Measurements from ENCODE around the gene IKZF3. TPM values are rescaled to one million over a fixed set of nuclear protein-coding genes. Genes with fewer than 3 reads are reported as not detected.

Gene IKZF3
- total and polyA plus RNA-seq, 4 donors: 1.0 to 3.9 (median 2.6) TPM

DNA sequence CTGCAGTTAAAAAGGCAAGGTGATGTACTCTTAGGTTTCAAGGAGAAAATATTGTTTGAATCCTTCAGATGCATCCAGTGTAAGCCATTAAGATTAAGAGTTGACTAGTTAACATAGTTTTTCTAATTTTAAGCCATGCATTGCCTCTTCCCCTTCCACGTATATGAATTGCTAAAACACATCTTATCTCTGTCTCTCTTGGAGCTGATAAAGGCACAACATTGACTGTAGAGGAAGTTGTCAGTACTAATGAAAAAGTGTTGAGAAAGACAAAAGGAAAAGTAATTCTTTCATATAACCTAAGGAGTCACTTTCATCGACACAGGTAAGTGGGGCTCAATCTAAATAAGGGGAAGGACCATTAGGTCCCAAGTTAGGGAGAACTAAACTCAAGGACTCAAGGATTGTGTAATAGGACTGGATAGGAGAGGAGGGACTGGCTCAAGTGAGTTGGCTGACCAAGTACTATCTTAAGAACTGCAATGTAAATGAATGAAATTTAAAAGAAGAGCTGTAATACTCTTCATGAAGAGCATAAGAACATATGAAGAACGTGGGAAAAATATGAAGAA, 70.7 kb downstream of the IKZF3 start:
- no peak overlapping the region for H3K27ac ChIP-seq (ENCODE audit: low read depth in 1 of 2, low read length in 1 of 2)
- H3K9me3 ChIP-seq (ENCODE audit: control insufficient read depth in 4 of 4, insufficient read depth in 3 of 4, low read length in 3 of 4): no peaks in the 10 kb centered on the region
- H3K36me3 ChIP-seq (ENCODE audit: control insufficient read depth in 4 of 4, insufficient read depth in 4 of 4, low read length in 4 of 4): no peaks in the 10 kb centered on the region
- no peak overlapping the region for H3K4me3 ChIP-seq
- no peak for DNase-seq
- H3K27me3 ChIP-seq (ENCODE audit: control insufficient read depth in 3 of 3, insufficient read depth in 3 of 3, low read length in 2 of 3): no peaks in the 10 kb centered on the region
- no peaks in the 10 kb centered on the region for H3K4me1 ChIP-seq (ENCODE audit: control insufficient read depth in 5 of 5, insufficient read depth in 5 of 5, low read length in 5 of 5)
- TF ChIP-seq, protein P1, sequence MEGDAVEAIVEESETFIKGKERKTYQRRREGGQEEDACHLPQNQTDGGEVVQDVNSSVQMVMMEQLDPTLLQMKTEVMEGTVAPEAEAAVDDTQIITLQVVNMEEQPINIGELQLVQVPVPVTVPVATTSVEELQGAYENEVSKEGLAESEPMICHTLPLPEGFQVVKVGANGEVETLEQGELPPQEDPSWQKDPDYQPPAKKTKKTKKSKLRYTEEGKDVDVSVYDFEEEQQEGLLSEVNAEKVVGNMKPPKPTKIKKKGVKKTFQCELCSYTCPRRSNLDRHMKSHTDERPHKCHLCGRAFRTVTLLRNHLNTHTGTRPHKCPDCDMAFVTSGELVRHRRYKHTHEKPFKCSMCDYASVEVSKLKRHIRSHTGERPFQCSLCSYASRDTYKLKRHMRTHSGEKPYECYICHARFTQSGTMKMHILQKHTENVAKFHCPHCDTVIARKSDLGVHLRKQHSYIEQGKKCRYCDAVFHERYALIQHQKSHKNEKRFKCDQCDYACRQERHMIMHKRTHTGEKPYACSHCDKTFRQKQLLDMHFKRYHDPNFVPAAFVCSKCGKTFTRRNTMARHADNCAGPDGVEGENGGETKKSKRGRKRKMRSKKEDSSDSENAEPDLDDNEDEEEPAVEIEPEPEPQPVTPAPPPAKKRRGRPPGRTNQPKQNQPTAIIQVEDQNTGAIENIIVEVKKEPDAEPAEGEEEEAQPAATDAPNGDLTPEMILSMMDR (IDR thresholded peaks at IDR 0.05; ENCODE audit: control extremely low read depth, extremely low read depth): no peak
- WGBS, 2 donors: 44 to 67% methylated on average over 3 of the region's 3 CpGs
- H3K9ac ChIP-seq (ENCODE audit: insufficient read depth in 1 of 2, low read length in 2 of 2): no peak overlapping the region
- ATAC-seq (ENCODE audit: insufficient read depth, low FRiP score): no peak

DNA sequence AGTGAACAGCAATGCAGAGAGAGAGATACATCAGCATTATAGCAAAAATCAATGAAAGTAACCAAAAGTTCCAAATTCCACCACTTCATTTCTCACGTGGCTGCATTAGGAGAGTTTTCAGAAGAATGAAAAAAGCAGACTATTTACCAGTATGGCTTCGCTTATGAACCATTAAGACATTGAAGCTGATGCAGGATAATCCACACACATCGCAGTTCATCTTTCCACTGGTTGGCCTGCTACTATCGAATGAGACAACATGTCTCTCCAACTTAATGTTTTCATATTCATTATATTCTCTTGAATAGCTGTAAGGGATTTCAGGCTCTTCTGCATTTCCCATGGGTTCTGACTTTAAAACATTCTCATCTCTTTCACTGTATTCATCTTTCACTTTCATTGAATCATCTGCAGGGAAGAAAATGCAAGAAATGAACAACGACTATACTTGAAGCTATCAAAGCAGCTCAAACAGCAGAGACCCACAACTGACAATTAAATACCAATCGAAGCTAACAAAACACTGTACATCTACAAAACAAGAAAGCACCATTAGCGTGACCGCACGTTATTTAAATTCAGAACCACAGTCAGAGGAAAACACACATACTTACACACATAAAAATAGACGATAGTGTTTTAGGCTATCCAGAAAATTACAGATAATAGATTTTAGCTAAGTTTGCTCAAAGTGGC, 71.4 kb downstream of the IKZF3 start:
- WGBS, 2 donors: 83 to 87% methylated on average over 10 of the region's 10 CpGs
- no peaks in the 10 kb centered on the region for H3K27me3 ChIP-seq (ENCODE audit: control insufficient read depth in 3 of 3, insufficient read depth in 3 of 3, low read length in 2 of 3)
- no peak for ATAC-seq (ENCODE audit: insufficient read depth, low FRiP score)
- H3K9me3 ChIP-seq (ENCODE audit: control insufficient read depth in 4 of 4, insufficient read depth in 3 of 4, low read length in 3 of 4): no peaks in the 10 kb centered on the region
- TF ChIP-seq, protein P1 (IDR thresholded peaks at IDR 0.05; ENCODE audit: control extremely low read depth, extremely low read depth): no peak
- no peak overlapping the region for H3K4me3 ChIP-seq
- no peaks in the 10 kb centered on the region for H3K36me3 ChIP-seq (ENCODE audit: control insufficient read depth in 4 of 4, insufficient read depth in 4 of 4, low read length in 4 of 4)
- no peak overlapping the region for H3K27ac ChIP-seq (ENCODE audit: low read depth in 1 of 2, low read length in 1 of 2)
- no peak for DNase-seq
- no peaks in the 10 kb centered on the region for H3K4me1 ChIP-seq (ENCODE audit: control insufficient read depth in 5 of 5, insufficient read depth in 5 of 5, low read length in 5 of 5)
- H3K9ac ChIP-seq (ENCODE audit: insufficient read depth in 1 of 2, low read length in 2 of 2): no peak overlapping the region

DNA sequence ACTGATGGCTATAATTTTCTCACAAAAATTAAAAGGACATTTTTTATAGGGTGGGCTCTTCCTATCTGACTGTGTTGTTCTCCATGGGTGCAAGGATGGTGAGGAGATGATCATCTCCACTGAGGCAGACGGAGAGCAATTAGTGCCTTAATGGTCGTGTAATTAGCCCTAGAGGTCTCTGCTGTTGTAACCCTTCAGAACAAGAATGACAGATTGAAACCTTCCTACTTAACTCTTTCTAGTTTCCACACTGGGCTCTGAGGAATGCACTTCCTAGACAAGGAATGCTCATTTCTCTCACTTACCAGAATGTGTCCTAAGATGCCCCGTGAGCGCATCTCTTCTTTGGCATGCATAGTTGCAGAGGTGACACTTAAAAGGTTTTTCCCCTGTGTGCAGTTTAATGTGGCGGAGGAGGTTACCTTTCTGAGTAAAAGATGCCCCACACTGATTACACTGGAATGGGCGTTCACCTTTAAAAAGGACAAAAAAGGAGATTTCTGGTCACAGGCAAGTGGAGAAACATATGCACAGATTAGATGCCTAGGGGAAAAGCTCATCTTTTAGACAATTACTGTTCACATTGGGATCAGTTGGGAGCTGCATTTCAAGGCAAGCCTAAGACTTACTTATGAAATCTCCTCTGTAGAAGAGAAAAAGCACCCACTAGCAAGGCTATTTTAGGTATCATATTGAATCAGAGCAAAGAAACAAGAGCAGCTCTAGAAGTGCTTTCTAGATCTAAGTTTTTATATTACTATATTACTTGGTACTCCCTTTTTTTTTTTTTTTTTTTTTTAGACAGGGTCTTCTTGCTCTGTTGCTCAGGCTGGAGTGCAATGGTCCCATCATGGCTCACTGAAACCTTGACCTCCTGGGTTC, 72.8 kb downstream of the IKZF3 start:
- 65 to 70% methylated on average over 6 of the region's 6 CpGs for WGBS, 2 donors
- Histone ChIP-seq H3K4me3 (no peak overlapping the region), H3K27ac (ENCODE audit: low read depth in 1 of 2, low read length in 1 of 2) (no peak overlapping the region), H3K9me3 (ENCODE audit: control insufficient read depth in 4 of 4, insufficient read depth in 3 of 4, low read length in 3 of 4) (no peaks in the 10 kb centered on the region), H3K36me3 (ENCODE audit: control insufficient read depth in 4 of 4, insufficient read depth in 4 of 4, low read length in 4 of 4) (no peaks in the 10 kb centered on the region), H3K9ac (ENCODE audit: insufficient read depth in 1 of 2, low read length in 2 of 2) (no peak overlapping the region), H3K27me3 (ENCODE audit: control insufficient read depth in 3 of 3, insufficient read depth in 3 of 3, low read length in 2 of 3) (no peaks in the 10 kb centered on the region), H3K4me1 (ENCODE audit: control insufficient read depth in 5 of 5, insufficient read depth in 5 of 5, low read length in 5 of 5) (no peaks in the 10 kb centered on the region)
- TF ChIP-seq, protein P1 (IDR thresholded peaks at IDR 0.05; ENCODE audit: control extremely low read depth, extremely low read depth): no peak
- no peak for ATAC-seq (ENCODE audit: insufficient read depth, low FRiP score)
- DNase-seq: no peak
